ENCODE results near the gene PI4K2A.

PI4K2A gene

GRCh38 chr10:97601268-97602215 lies 38.9 kb upstream of the PI4K2A start:
- H3K9me3 ChIP-seq (ENCODE audit: control insufficient read depth, low read length), result no peaks in the 10 kb centered on the region
- H3K36me3 ChIP-seq (ENCODE audit: control insufficient read depth, insufficient read depth, low read length), result no peaks in the 10 kb centered on the region
- peaks cover 7% of the 10 kb centered on the region for H3K4me1 ChIP-seq (ENCODE audit: control insufficient read depth, insufficient read depth, low read length)
- no peak overlapping the region for H3K27ac ChIP-seq (ENCODE audit: insufficient read depth, low read depth, low read length, poor library complexity, severe bottlenecking)
- H3K4me3 ChIP-seq (ENCODE audit: insufficient read depth, low read depth, low read length), result no peak overlapping the region
- H3K27me3 ChIP-seq (ENCODE audit: control insufficient read depth, insufficient read depth, low read length, poor library complexity, severe bottlenecking), result no peaks in the 10 kb centered on the region
- 85 to 87% methylated on average over 21 of the region's 21 CpGs for WGBS, 2 experiments

- Histone ChIP-seq H3K4me1 (ENCODE audit: control insufficient read depth, insufficient read depth, low read length) (no peaks in the 10 kb centered on the region), H3K27me3 (ENCODE audit: control insufficient read depth, insufficient read depth, low read length, poor library complexity, severe bottlenecking) (no peaks in the 10 kb centered on the region), H3K4me3 (ENCODE audit: insufficient read depth, low read depth, low read length) (no peak overlapping the region), H3K36me3 (ENCODE audit: control insufficient read depth, insufficient read depth, low read length) (no peaks in the 10 kb centered on the region), H3K9me3 (ENCODE audit: control insufficient read depth, low read length) (no peaks in the 10 kb centered on the region), H3K27ac (ENCODE audit: insufficient read depth, low read depth, low read length, poor library complexity, severe bottlenecking) (no peak overlapping the region)
- 91 to 92% methylated on average over 5 of the region's 5 CpGs for WGBS, 2 experiments
Observed at GRCh38 chr10:97607095-97607636, 33.3 kb upstream of the PI4K2A start.

GRCh38 chr10:97608991-97609561 lies 31.4 kb upstream of the PI4K2A start:
- WGBS, 2 experiments, result 93% methylated on average over 13 of the region's 13 CpGs

GRCh38 chr10:97611473-97611872 lies 29.0 kb upstream of the PI4K2A start:
- 84 to 85% methylated on average over 12 of the region's 12 CpGs for WGBS, 2 experiments

More at GRCh38 chr10:97608991-97609561, 31.4 kb upstream of the PI4K2A start:
- Histone ChIP-seq H3K27me3 (ENCODE audit: control insufficient read depth, insufficient read depth, low read length, poor library complexity, severe bottlenecking) (no peaks in the 10 kb centered on the region), H3K9me3 (ENCODE audit: control insufficient read depth, low read length) (no peaks in the 10 kb centered on the region), H3K4me3 (ENCODE audit: insufficient read depth, low read depth, low read length) (no peak overlapping the region), H3K4me1 (ENCODE audit: control insufficient read depth, insufficient read depth, low read length) (no peaks in the 10 kb centered on the region), H3K36me3 (ENCODE audit: control insufficient read depth, insufficient read depth, low read length) (no peaks in the 10 kb centered on the region), H3K27ac (ENCODE audit: insufficient read depth, low read depth, low read length, poor library complexity, severe bottlenecking) (no peak overlapping the region)

GRCh38 chr10:97612386-97612785 lies 28.1 kb upstream of the PI4K2A start:
- WGBS, 2 experiments, result 59 to 61% methylated on average over 2 of the region's 2 CpGs
- no peaks in the 10 kb centered on the region for H3K9me3 ChIP-seq (ENCODE audit: control insufficient read depth, low read length)
- no peak overlapping the region for H3K4me3 ChIP-seq (ENCODE audit: insufficient read depth, low read depth, low read length)
- no peak overlapping the region for H3K27ac ChIP-seq (ENCODE audit: insufficient read depth, low read depth, low read length, poor library complexity, severe bottlenecking)
- H3K36me3 ChIP-seq (ENCODE audit: control insufficient read depth, insufficient read depth, low read length), result no peaks in the 10 kb centered on the region
- no peaks in the 10 kb centered on the region for H3K4me1 ChIP-seq (ENCODE audit: control insufficient read depth, insufficient read depth, low read length)
- H3K27me3 ChIP-seq (ENCODE audit: control insufficient read depth, insufficient read depth, low read length, poor library complexity, severe bottlenecking), result no peaks in the 10 kb centered on the region

More at GRCh38 chr10:97611473-97611872, 29.0 kb upstream of the PI4K2A start:
- Histone ChIP-seq H3K27ac (ENCODE audit: insufficient read depth, low read depth, low read length, poor library complexity, severe bottlenecking) (no peak overlapping the region), H3K27me3 (ENCODE audit: control insufficient read depth, insufficient read depth, low read length, poor library complexity, severe bottlenecking) (no peaks in the 10 kb centered on the region), H3K9me3 (ENCODE audit: control insufficient read depth, low read length) (no peaks in the 10 kb centered on the region), H3K4me1 (ENCODE audit: control insufficient read depth, insufficient read depth, low read length) (no peaks in the 10 kb centered on the region), H3K36me3 (ENCODE audit: control insufficient read depth, insufficient read depth, low read length) (no peaks in the 10 kb centered on the region), H3K4me3 (ENCODE audit: insufficient read depth, low read depth, low read length) (no peak overlapping the region)

- no peaks in the 10 kb centered on the region for H3K27me3 ChIP-seq (ENCODE audit: control insufficient read depth, insufficient read depth, low read length, poor library complexity, severe bottlenecking)
- no peaks in the 10 kb centered on the region for H3K9me3 ChIP-seq (ENCODE audit: control insufficient read depth, low read length)
- H3K27ac ChIP-seq (ENCODE audit: insufficient read depth, low read depth, low read length, poor library complexity, severe bottlenecking), result no peak overlapping the region
- H3K4me3 ChIP-seq (ENCODE audit: insufficient read depth, low read depth, low read length), result no peak overlapping the region
- no peaks in the 10 kb centered on the region for H3K4me1 ChIP-seq (ENCODE audit: control insufficient read depth, insufficient read depth, low read length)
- peaks cover 5% of the 10 kb centered on the region for H3K36me3 ChIP-seq (ENCODE audit: control insufficient read depth, insufficient read depth, low read length)
- 87 to 91% methylated on average over 4 of the region's 4 CpGs for WGBS, 2 experiments
Observed at GRCh38 chr10:97618285-97618684, 22.2 kb upstream of the PI4K2A start.

- H3K27me3 ChIP-seq (ENCODE audit: control insufficient read depth, insufficient read depth, low read length, poor library complexity, severe bottlenecking), result no peaks in the 10 kb centered on the region
- H3K27ac ChIP-seq (ENCODE audit: insufficient read depth, low read depth, low read length, poor library complexity, severe bottlenecking), result no peak overlapping the region
- H3K36me3 ChIP-seq (ENCODE audit: control insufficient read depth, insufficient read depth, low read length), result peaks cover 5% of the 10 kb centered on the region
- no peak overlapping the region for H3K4me3 ChIP-seq (ENCODE audit: insufficient read depth, low read depth, low read length)
- no peaks in the 10 kb centered on the region for H3K4me1 ChIP-seq (ENCODE audit: control insufficient read depth, insufficient read depth, low read length)
- no peaks in the 10 kb centered on the region for H3K9me3 ChIP-seq (ENCODE audit: control insufficient read depth, low read length)
- 95 to 96% methylated on average over 3 to 4 of the region's 4 CpGs for WGBS, 2 experiments
Observed at GRCh38 chr10:97618733-97619132, 21.7 kb upstream of the PI4K2A start.

DNA sequence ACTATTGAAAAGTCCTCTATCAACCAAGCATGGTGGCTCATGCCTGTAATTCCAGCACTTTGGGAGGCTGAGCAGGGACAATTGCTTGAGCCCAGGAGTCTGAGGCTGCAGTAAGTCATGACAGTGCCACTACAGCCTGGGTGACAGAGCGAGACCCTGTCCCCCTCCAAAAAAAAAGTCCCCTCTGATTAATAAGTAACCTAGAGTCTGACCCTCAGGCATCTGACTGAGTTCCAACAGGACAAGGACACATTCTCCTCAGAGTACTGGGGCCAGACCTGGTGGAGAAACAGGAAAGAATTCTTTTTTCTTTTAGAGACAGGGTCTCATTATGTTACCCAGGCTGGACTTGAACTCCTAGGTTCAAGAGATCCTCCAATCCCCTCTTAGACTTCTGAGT lies 17.2 kb upstream of the PI4K2A start:
- WGBS, 2 experiments, result 96 to 100% methylated on average over 1 of the region's 1 CpG
- Histone ChIP-seq H3K36me3 (ENCODE audit: control insufficient read depth, insufficient read depth, low read length) (peaks cover 5% of the 10 kb centered on the region), H3K4me3 (ENCODE audit: insufficient read depth, low read depth, low read length) (no peak overlapping the region), H3K27me3 (ENCODE audit: control insufficient read depth, insufficient read depth, low read length, poor library complexity, severe bottlenecking) (no peaks in the 10 kb centered on the region), H3K27ac (ENCODE audit: insufficient read depth, low read depth, low read length, poor library complexity, severe bottlenecking) (no peak overlapping the region), H3K9me3 (ENCODE audit: control insufficient read depth, low read length) (no peaks in the 10 kb centered on the region), H3K4me1 (ENCODE audit: control insufficient read depth, insufficient read depth, low read length) (no peaks in the 10 kb centered on the region)

- H3K4me1 ChIP-seq (ENCODE audit: control insufficient read depth, insufficient read depth, low read length), result no peaks in the 10 kb centered on the region
- H3K4me3 ChIP-seq (ENCODE audit: insufficient read depth, low read depth, low read length), result no peak overlapping the region
- H3K27ac ChIP-seq (ENCODE audit: insufficient read depth, low read depth, low read length, poor library complexity, severe bottlenecking), result no peak overlapping the region
- H3K9me3 ChIP-seq (ENCODE audit: control insufficient read depth, low read length), result no peaks in the 10 kb centered on the region
- H3K27me3 ChIP-seq (ENCODE audit: control insufficient read depth, insufficient read depth, low read length, poor library complexity, severe bottlenecking), result no peaks in the 10 kb centered on the region
- WGBS, 2 experiments, result 92 to 97% methylated on average over 4 of the region's 4 CpGs
- H3K36me3 ChIP-seq (ENCODE audit: control insufficient read depth, insufficient read depth, low read length), result no peaks in the 10 kb centered on the region
Observed at GRCh38 chr10:97627731-97628130, 12.7 kb upstream of the PI4K2A start.

DNA sequence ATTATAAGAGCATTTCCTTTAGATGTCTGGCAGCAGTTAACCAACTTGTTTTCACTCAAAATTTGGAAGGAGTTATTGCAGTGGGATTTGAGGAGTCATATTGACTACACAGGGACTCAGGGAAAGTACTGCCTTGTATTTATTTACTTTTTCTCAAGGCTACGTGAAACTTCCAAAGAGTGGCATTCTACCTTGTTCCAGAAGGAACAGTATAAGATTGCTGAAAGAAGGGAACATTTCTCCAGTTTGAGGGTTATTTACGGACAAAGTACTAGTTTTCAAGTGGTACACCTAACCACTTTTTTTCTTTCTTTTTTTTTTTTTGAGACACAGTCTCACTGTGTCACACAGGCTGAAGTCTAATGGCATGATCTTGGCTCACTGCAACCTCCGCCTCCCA lies 12.2 kb upstream of the PI4K2A start:
- Histone ChIP-seq H3K9me3 (ENCODE audit: control insufficient read depth, low read length) (no peaks in the 10 kb centered on the region), H3K4me3 (ENCODE audit: insufficient read depth, low read depth, low read length) (no peak overlapping the region), H3K4me1 (ENCODE audit: control insufficient read depth, insufficient read depth, low read length) (no peaks in the 10 kb centered on the region), H3K36me3 (ENCODE audit: control insufficient read depth, insufficient read depth, low read length) (no peaks in the 10 kb centered on the region), H3K27me3 (ENCODE audit: control insufficient read depth, insufficient read depth, low read length, poor library complexity, severe bottlenecking) (no peaks in the 10 kb centered on the region), H3K27ac (ENCODE audit: insufficient read depth, low read depth, low read length, poor library complexity, severe bottlenecking) (no peak overlapping the region)
- WGBS, 2 experiments, result 92 to 96% methylated on average over 3 of the region's 3 CpGs
